Right cardiac atrium (tissue), 5 donors: ENCODE results near the gene LDAH. TPM values are rescaled to one million over a fixed set of nuclear protein-coding genes. Genes with fewer than 3 reads are reported as not detected.
"Not testable (repeated sequence)": the region's sequence is repeated elsewhere in the genome, so short reads cannot be mapped to it uniquely, and the experiment has no call there.

Experiments used
- ATAC-seq, 2 donors: fragments of 200-7000 bp; cut with Tn5 transposase; one replicate each; pipeline versions ENCODE4 v1.8.0 to v1.9.1; 2020; ENCODE audit warnings: moderate library complexity in 2 of 2, mild to moderate bottlenecking in 1 of 2
- DNase-seq, 3 donors: peaks; one replicate each; pipeline ENCODE4 v3.0.0-alpha.2; 2020
- H3K27ac ChIP-seq: one replicate; pipeline ENCODE4 v1.5.1; 2013; ENCODE audit warnings: mild to moderate bottlenecking, low read length, control low read depth, moderate library complexity
- H3K27me3 ChIP-seq: one replicate; pipeline ENCODE4 v1.6.1; 2013; ENCODE audit not compliant: control insufficient read depth, insufficient read depth
- H3K4me1 ChIP-seq: one replicate; pipeline ENCODE4 v1.6.1; 2013; ENCODE audit warnings: low read length; ENCODE audit not compliant: control insufficient read depth, insufficient read depth
- H3K4me3 ChIP-seq: one replicate; pipeline ENCODE4 v1.5.1; 2013; ENCODE audit warnings: low read length, control low read depth
- H3K9me3 ChIP-seq: one replicate; pipeline ENCODE4 v1.6.1; 2013; ENCODE audit warnings: low read length; ENCODE audit not compliant: control insufficient read depth
- WGBS: extraction: QIAGEN DNeasy Blood & Tissue Kit; methylation state at CpG from one replicate; pipeline ENCODE4 v1.1.7; 2013; 5-methylcytosine and 5-hydroxymethylcytosine counted together
- intact Hi-C, 4 donors: fragments of 100-400 bp; cut with DNase I; formaldehyde crosslinking; loops; one replicate each; pipeline versions ENCODE4 v1.11.0 to v1.14.0; 2022 to 2023
- polyA plus RNA-seq: library from polyadenylated mRNA; stranded (reverse); fragments of 200-250 nt; gene quantifications from one replicate; pipeline ENCODE4 v1.2.3, GENCODE V29; 2013
- total RNA-seq, 4 donors: library from RNA; stranded (reverse); fragmentation: NEBNext Ultra II Directional; extraction: Animal tissue kit (Norgen Biotek cat#: 25700); gene quantifications; one replicate each; pipeline ENCODE4 v1.2.1, GENCODE V29; 2021
- donor health status: healthy with polysubstance abuse.
- donor health status: DM: no; HTN: yes; CAD: no.
- donor health status: DM: no; HTN: no; CAD: no.
- donor health status: DM: no; HTN: yes; CAD: no; lungs with severe emphysema.
- donor health status: DM: yes; HTN: yes; CAD: no.

The LDAH gene
- total and polyA plus RNA-seq, 5 donors, result 4.6 to 10.8 (median 7.2) TPM

- ATAC-seq, result no peak
- no peak overlapping the region for H3K27ac ChIP-seq
- intact Hi-C loops, result no loop called here
- WGBS, result 95% methylated on average over 1 of the region's 1 CpG
- no peaks in the 10 kb centered on the region for H3K4me1 ChIP-seq
- no peaks in the 10 kb centered on the region for H3K9me3 ChIP-seq
- H3K27me3 ChIP-seq, result no peaks in the 10 kb centered on the region
- H3K4me3 ChIP-seq, result no peak overlapping the region
- DNase-seq, result no peak
These were observed 100.2 kb downstream of the LDAH start for GRCh38 chr2:20722592-20723240.

DNA sequence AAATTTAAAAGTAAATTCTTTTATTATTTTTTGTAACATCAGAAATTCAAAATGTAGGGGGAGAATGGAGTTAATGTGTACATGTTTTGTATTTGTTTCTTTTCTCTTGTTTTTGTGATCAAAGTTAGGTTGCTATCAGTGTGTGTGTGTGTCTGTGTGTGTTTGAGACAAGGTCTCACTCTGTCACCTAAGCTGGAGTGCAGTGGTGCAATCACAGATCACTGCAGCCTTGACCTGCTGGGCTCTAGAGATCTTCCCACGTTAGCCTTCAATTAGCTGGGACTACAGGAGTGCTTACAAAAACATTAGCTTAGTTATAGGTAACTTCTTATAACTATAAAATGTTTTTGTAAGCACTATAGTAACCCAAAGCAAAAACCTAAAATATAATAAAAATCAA lies 105.3 kb downstream of the LDAH start:
- DNase-seq (no peak), ATAC-seq (no peak)
- 65% methylated on average over 1 of the region's 1 CpG for WGBS
- H3K4me3 ChIP-seq, result no peak overlapping the region
- no peak overlapping the region for H3K27ac ChIP-seq
- H3K27me3 ChIP-seq, result no peaks in the 10 kb centered on the region
- intact Hi-C loops, result no loop called here
- no peaks in the 10 kb centered on the region for H3K9me3 ChIP-seq
- H3K4me1 ChIP-seq, result no peaks in the 10 kb centered on the region

GRCh38 chr2:20716164-20716563 lies 106.7 kb downstream of the LDAH start:
- ATAC-seq, H3K4me1 ChIP-seq, H3K4me3 ChIP-seq, intact Hi-C loops, H3K27me3 ChIP-seq, H3K27ac ChIP-seq, DNase-seq, H3K9me3 ChIP-seq: not testable (repeated sequence)
- WGBS, result 98% methylated on average over 3 of the region's 3 CpGs

DNA sequence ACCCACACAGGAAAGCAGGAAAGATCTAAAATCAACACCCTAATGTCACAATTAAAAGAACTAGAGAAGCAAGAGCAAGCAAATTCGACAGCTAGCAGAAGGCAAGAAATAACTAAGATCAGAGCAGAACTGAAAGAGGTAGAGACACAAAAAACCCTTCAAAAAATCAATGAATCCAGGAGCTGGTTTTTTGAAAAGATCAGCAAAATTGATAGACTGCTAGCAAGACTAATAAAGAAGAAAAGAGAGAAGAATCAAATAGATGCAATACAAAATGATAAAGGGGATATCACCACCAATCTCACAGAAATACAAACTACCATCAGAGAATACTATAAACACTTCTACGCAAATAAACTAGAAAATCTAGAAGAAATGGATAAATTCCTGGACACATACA lies 108.5 kb downstream of the LDAH start:
- intact Hi-C loops, DNase-seq, H3K4me1 ChIP-seq, H3K9me3 ChIP-seq, ATAC-seq, H3K27me3 ChIP-seq, H3K27ac ChIP-seq, H3K4me3 ChIP-seq: not testable (repeated sequence)
- WGBS, result 96% methylated on average over 2 of the region's 2 CpGs

DNA sequence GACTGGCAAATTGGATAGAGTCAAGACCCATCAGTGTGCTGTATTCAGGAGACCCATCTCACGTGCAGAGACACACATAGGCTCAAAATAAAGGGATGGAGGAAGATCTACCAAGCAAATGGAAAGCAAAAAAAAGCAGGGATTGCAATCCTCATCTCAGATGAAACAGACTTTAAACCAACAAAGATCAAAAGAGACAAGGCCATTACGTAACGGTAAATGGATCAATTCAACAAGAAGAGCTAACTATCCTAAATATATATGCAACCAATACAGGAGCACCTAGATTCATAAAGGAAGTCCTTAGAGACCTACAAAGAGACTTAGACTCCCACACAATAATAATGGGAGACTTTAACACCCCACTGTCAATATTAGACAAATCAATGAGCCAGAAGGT lies 109.3 kb downstream of the LDAH start:
- H3K4me1 ChIP-seq, ATAC-seq, intact Hi-C loops, DNase-seq, H3K4me3 ChIP-seq, H3K27ac ChIP-seq, H3K9me3 ChIP-seq, H3K27me3 ChIP-seq: not testable (repeated sequence)
- WGBS, result 84% methylated on average over 3 of the region's 3 CpGs

- ATAC-seq, H3K27me3 ChIP-seq, DNase-seq, H3K9me3 ChIP-seq, H3K4me1 ChIP-seq, H3K27ac ChIP-seq, H3K4me3 ChIP-seq, intact Hi-C loops: not testable (repeated sequence)
- 99% methylated on average over 7 of the region's 7 CpGs for WGBS
These were observed 111.3 kb downstream of the LDAH start for GRCh38 chr2:20711641-20712040.

- Histone ChIP-seq H3K27me3 (no peaks in the 10 kb centered on the region), H3K4me1 (peaks cover 2% of the 10 kb centered on the region), H3K27ac (no peak overlapping the region), H3K9me3 (no peaks in the 10 kb centered on the region), H3K4me3 (no peak overlapping the region)
- DNase-seq (no peak), ATAC-seq (no peak)
- WGBS, result 81% methylated on average over 4 of the region's 4 CpGs
- intact Hi-C loops, result no loop called here
These were observed 115.3 kb downstream of the LDAH start for GRCh38 chr2:20707601-20708000.

DNA sequence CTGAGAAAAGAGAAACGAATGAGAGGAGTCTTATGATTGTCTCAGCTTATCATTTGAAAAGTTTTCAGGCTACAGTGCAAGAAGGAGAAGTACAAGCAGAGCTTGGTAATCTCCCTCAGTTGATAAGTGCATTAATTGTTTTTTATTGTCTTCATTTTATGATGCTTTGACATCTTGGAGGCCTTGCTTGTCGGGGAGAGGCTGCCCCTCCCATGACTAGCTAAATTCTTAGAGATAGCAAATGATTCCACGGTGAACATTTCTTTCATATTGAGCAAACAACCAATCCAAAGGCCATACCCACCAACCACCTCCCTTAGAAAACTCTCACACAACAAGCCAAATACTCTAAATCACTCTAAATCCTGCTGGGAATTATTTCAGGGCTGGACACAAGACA lies 116.1 kb downstream of the LDAH start:
- no peaks in the 10 kb centered on the region for H3K9me3 ChIP-seq
- ATAC-seq (no peak), DNase-seq (no peak)
- no peaks in the 10 kb centered on the region for H3K27me3 ChIP-seq
- peaks cover 2% of the 10 kb centered on the region for H3K4me1 ChIP-seq
- WGBS, result 86% methylated on average over 3 of the region's 3 CpGs
- no peak overlapping the region for H3K4me3 ChIP-seq
- no peak overlapping the region for H3K27ac ChIP-seq
- intact Hi-C loops, result no loop called here

DNA sequence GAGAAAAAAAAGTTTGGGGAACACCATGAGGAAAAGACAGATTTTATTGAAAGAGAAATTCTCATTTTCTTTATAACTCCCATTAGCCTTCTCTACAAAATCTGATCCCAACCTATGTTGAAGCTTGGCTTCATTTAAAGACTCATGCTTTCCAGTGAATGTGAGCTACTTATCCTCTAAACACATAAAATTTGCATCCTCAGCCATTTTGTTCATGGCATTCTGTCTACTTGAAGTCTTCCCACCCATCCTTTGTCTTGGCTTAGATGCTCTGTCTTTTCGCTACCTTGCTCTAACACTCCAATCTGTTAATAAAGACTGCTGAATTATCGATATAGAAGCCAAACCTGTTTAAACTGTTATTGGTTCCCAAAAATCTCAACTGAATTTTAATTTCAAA lies 116.7 kb downstream of the LDAH start:
- Histone ChIP-seq H3K27ac (no peak overlapping the region), H3K4me3 (no peak overlapping the region), H3K4me1 (peaks cover 2% of the 10 kb centered on the region), H3K27me3 (no peaks in the 10 kb centered on the region), H3K9me3 (no peaks in the 10 kb centered on the region)
- ATAC-seq (no peak), DNase-seq (no peak)
- WGBS, result over 99% methylated on average over 2 of the region's 2 CpGs
- intact Hi-C loops, result no loop called here

DNA sequence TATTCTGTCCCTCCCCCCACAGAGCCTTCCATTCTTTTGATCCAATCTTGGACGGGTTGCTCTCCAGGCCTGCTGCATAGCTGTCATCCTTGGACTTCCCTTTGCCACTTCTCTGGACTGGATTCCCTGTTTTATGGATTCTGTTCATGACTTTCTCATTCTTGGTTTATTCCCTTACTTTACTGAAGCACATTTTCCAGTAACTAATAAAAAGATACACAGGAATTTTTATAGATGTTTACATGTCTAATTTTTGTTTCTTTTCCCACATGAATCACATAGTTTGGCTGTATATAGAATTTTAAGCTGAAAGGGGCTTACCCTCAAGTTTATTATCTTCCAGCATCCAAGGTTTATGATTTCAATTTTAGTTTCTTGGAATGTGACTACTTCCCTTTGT lies 118.0 kb downstream of the LDAH start:
- peaks cover 2% of the 10 kb centered on the region for H3K4me1 ChIP-seq
- no peak overlapping the region for H3K4me3 ChIP-seq
- 55% methylated on average over 1 of the region's 1 CpG for WGBS
- DNase-seq, result no peak
- no peak overlapping the region for H3K27ac ChIP-seq
- H3K27me3 ChIP-seq, result no peaks in the 10 kb centered on the region
- ATAC-seq, result no peak
- no peaks in the 10 kb centered on the region for H3K9me3 ChIP-seq
- intact Hi-C loops, result no loop called here

GRCh38 chr2:20702563-20702962 lies 120.3 kb downstream of the LDAH start:
- intact Hi-C loops, result no loop called here
- Histone ChIP-seq H3K27ac (no peak overlapping the region), H3K4me1 (peaks cover 2% of the 10 kb centered on the region), H3K4me3 (no peak overlapping the region), H3K9me3 (no peaks in the 10 kb centered on the region), H3K27me3 (no peaks in the 10 kb centered on the region)
- no peak for ATAC-seq
- no peak for DNase-seq
- WGBS, result 97% methylated on average over 5 of the region's 5 CpGs
